ELR (cell line): ENCODE measurements around the gene POLDIP2.
A peak's percentile ranks its signal among the peaks of the same experiment; 100 is the strongest.

Experiments
- DNase-seq: peaks from one replicate; pipeline ENCODE4 v3.0.0-alpha.2; 2015; ENCODE audit warnings: low read depth

The POLDIP2 gene

DNA sequence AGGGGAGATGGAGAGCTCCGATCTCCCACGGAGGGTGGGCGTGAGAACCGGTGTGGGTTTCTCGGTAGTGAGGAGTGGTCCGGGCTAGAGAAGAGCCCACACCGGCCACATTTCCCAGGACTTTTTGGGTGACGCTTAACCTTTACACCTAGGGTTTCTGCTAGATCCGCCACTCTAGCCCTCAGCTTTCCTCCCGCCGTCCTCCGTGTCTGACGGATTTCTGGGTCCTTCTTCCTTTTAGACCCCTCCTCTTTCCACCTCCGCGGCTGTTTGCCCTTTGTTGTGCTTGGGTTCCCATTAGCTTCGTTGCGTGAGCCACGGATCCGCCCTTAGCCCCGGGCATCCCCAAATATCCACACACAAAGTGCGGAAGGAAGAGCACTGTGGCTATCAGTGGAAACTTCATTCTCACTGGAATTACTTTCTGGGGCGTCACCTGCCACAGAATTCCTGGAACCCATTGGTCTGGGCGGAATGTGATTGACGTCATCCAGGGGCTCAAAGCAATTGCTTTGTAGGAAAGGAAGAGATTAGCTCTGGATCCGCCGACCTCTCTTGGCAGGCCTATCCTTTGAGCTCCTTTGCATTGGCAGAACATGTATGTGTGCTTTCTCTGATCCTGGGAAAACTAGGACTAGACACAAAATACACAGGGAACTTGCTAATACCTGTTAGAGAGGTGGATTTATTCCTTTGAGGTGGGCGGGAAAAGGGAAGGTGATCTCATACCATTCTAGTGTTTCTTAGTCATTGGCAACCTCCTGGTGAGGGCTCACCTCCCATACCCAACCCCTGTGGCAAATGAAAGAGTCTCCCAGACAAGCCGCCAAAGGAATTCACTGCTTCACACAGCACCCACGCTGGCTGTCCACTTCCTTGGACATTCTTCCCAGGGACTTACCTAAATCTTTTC, 21.1 kb downstream of the POLDIP2 start:
- DNase-seq: peak; percentile 93

DNA sequence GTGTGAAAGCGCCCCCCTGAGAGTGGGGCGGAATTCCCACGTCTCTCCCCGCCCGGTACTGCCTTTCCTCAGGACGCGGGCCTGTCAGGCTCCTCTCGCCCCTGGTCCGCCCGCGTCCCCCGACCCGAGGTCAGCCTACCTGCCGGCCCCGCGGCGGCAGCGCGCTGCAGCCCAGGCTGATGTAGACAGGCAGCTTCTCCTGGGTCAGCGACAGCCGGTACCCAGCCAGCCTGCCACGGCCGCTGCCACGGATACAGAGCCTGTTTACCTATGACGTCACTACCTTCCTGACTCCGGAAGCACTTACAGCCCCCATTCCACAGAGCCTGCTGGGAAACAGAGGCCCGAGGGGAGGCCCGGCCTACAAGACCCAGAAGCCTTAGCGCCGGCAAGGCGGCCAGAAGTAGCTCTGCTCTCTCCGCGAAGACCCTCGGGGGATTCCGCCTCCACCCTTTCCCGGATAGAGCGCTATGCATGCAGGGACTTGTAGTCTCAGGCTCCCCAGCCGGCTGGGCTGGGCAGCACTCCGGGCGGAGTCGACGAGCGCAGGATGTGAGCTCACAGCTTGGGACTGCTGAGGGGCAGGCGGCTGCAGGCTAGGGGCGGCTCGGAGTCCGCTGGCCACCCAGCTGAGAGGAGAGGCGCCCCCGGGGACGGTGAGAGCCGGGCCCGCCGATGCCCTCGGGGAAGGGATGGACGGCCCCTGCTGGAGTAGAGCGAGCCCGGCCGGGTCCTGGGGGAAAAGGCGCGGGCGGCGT, 21.9 kb downstream of the POLDIP2 start, which contains the start of the genes IFT20 and TNFAIP1:
Gene IFT20, minus strand, starts transcription at position 272 of the 758 bp plus-strand sequence. CDS start 3,487 bp downstream, outside the sequence.
Gene TNFAIP1, plus strand, starts transcription at position 561 of the 758 bp plus-strand sequence. CDS start 3,761 bp downstream, outside the sequence.
- DNase-seq: peak; percentile 100

DNA sequence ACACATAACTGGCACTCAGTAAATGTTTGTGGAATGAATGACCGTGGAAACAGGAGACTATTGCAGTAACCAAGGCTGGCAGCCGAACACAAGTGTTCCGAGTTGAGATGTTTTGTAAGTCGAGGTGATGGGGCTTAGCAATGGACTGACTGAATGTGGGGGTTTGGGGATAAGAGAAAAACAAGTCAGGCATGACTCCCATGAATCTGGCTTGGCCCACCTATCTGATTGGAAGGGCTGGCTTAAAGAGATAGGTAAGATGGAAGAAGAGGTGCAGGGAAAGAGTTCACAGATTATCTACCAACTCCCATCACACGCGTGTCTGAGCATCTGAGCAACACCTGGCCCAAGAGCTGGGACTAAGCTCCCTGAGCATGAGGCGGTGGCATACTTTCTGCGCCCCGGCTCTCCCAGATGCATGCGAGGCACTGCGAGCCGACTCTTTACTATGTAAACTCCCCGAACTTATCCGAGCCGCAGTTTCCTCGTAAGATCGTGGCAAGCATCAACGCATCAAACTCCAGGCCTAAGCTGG, 22.6 kb downstream of the POLDIP2 start:
- peak; percentile 50 for DNase-seq

DNA sequence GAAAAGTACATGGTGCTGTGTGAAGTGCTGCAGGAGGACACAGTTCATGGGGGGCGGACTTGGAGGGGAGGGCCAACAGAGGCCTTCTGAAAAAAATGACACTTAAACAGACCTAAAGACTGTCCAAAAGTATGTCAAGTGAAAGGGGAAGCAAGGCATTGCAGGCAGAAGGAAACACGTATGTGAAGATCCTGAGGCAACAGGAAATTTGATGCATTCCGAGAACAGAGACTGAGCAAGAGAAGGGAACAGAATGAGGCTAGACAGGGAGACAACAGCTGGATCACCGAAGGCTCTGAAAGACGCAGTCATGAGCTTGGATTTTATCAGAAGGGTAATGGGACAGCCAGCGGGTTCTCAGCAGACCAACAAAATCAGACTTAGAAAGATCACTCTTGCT, 23.2 kb downstream of the POLDIP2 start:
- DNase-seq: no peak

DNA sequence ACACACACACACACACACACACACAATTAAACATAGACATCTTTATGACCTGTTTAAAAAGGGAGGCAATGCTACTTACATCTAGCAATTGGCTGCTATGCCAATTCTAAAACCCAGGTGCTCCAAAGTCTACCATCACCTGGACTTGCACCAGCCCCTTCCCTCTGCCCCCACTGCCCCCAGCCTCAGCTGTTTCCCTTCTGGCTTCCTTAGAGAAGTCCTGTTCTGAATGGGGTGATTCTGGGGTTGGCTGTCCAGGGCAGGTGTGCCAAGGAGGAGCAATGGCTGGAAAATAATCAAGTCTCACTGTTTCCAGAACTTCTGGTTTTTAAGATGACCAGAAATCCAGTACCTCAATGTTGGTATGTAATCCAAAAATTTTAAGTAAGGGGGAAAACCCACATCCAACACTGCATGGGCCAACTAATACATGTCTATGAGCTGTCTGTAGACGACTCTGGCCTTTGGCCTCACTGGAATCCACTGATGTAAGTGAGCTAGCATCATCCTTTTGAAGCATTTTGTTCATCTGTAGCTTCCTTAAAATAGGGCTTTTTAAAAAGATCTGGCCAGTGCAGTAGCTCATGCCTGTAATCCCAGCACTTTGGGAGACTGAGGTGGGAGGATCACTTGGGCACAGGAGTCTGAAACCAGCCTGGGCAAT, 24.1 kb downstream of the POLDIP2 start:
- DNase-seq: no peak

DNA sequence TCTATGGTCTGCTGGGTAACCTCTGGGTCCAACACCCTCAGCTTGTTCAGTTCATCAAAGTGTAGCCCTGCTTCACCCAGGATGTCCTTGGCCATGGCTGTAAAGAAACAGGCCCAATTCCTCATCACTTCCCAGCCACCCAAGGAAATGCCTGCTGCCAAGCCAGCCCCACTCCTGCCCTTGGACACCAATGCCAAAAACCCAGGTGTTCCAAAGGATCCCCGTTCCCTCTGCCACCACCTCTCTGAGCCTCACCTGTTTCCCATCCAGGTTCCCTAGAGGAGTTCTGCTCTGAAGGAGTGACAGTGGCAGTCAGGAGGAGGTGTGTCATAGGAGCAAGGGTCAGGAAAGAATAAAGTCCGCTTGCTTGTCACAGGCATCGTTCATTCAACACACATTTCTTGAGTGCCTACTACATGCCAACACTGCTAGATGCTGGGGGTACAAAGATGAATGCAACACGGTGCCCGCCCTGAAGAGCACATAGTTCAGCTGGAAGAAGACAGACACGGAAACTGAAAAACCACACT, 25.4 kb downstream of the POLDIP2 start:
- no peak for DNase-seq

DNA sequence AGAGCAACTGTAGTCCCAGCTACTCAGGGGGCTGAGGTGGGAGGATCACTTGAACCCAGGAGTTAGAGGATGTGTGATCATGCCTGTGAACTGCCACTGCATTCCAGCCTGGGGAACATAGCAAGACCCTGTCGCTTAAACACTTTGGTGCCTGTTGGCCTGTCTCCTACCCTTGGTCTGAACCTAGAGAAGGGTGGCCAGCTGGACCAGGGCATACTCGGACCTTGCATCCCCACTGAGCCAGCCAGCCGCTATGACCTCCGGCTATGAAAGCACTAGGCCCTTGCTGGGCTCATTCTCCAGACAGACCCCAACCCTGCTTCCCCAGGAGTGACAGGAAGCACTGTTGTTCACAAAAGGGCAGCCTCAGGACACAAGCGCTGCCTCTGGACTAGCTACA, 26.7 kb downstream of the POLDIP2 start:
- DNase-seq: no peak

DNA sequence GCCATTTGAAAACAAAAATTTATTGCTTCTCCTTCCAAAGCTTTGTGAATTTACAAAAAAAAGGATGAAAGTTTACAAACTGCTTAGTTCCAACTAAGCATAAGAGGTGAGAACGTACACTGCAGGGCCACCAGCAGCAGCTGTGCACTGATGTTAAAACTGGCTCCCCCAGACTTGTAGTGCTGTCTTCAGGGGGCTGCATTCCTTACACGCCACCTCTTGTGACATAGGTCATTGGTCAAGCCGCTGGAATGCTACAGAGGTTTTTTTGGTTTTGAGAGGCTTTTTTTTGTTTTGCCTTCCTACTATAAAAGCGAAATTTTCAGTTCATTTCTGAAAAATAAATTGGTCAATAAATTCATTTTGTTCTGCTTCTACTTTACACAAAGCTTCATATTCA, 29.0 kb downstream of the POLDIP2 start:
- no peak for DNase-seq

DNA sequence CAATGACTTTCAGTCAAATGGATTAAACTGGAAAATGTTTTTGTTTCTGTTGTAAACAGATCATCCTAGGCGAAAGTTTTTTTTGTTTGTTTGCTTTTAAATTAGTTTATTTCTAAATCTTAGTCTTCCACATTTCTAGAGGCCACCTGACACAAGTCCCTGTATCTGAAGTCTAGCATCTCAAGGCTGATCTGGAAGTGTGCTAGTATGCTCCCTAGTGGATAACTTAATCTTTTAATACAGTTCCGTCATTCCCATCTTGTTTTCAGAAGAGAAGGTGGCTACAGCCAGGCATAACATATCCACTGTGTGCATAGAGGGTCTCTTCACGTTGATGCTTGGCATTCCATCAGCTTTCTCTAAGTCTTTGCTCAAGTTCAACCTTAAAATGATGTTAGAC, 29.6 kb downstream of the POLDIP2 start:
- peak; percentile 38 for DNase-seq

DNA sequence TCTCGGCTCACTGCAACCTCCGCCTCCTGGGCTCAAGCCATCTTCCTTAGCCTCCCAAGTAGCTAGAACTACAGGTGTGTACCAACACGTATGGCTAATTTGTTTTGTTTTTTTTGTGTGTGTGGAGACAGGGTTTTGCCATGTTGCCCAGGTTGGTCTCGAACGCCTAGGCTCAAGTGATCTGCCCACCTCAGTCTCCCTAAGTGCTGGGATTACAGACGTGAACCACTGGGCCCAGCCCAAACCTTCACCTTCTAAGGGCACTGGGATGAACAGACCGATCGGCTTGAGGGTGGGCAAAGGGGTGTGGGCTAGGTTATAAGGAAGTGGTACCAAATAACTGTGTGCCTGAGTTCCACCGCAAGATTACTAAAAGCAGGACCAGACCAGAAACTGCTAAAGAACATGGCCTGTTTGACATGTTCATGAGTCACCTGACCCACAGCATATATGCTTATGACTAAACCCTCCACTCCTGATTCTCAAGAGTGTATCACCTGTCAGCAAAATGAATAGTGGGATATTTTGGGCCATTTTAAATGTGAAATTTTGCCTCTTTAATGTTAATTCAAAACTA, 30.2 kb downstream of the POLDIP2 start:
- DNase-seq: peak; percentile 59

DNA sequence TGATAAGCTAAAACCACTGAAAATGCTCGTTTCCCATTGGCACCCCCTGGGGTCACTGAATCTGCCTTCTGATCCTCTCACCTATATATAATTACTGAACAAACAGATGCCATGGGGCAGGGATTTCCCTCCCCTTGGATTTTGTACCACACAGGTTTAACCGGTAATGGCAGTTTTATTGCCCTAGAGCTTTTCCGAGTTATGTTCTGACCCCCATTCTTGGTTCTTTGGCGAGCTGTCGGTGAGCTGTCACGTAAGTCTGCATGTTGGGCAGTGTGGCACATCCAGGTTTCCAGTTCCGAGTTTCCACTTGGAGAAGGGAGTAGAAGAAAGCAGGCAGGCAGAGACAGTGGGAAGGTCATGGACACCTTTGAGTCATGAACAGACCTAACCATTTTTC, 31.2 kb downstream of the POLDIP2 start:
- no peak for DNase-seq

DNA sequence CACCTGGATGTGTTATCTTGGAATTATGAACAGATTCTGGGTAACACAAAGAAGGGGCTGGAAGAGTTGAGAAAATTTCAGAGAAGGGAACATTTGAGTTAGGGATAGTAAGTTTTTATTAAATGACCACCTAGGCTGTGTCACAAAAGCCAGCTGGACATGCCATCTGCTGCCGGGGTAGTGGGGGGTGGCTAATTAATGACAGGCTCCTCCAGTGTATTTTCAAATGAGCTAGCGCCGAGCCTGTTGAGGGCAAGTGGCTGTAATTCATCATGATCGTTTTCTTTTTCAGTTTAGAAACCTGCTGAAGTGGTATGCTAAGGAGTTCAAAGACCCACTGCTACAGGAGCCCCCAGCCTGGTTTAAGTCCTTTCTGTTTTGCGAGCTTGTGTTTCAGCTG, 32.1 kb downstream of the POLDIP2 start:
- no peak for DNase-seq

DNA sequence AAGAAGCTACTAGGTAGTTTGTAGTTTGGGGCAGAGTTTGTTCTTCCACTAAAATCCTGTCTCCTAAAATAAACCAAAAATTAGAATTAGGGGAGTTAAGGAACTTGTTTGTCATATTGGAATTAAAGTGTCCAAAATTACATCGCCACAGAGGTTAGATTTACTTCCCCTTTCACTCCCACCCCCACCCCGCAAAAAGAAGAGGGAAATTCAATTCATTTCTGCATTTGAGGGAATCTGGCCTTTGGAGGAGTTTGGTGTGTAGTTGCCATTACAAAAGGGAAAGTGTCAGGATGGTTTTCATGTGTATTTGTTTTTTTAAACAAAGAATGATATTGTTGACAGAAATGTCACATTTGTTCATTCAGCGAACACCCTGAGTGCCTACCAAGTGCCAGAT, 32.5 kb downstream of the POLDIP2 start:
- DNase-seq: no peak

DNA sequence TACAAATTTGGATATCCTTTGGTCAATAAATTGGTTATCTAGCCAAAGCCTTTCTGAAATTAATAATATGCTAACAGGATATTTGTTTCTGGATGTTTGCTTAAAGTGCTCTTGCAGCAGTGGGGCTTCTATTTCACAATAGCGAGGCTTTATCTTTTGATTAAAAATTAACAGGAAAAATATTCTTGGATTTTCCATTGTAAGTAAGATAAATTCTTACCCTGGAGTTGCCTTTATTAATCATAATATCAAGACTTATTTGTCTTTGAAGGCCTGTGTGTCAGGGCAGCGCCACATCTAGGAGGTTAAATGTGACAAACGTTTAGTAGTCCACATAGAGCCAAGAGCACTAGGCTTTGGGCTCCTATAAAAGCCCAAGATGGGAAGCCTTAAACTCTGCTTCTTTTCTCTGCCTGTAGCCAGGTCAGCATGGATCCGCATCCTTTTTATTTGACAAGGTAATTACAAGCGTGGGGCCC, 33.0 kb downstream of the POLDIP2 start:
- DNase-seq: no peak

DNA sequence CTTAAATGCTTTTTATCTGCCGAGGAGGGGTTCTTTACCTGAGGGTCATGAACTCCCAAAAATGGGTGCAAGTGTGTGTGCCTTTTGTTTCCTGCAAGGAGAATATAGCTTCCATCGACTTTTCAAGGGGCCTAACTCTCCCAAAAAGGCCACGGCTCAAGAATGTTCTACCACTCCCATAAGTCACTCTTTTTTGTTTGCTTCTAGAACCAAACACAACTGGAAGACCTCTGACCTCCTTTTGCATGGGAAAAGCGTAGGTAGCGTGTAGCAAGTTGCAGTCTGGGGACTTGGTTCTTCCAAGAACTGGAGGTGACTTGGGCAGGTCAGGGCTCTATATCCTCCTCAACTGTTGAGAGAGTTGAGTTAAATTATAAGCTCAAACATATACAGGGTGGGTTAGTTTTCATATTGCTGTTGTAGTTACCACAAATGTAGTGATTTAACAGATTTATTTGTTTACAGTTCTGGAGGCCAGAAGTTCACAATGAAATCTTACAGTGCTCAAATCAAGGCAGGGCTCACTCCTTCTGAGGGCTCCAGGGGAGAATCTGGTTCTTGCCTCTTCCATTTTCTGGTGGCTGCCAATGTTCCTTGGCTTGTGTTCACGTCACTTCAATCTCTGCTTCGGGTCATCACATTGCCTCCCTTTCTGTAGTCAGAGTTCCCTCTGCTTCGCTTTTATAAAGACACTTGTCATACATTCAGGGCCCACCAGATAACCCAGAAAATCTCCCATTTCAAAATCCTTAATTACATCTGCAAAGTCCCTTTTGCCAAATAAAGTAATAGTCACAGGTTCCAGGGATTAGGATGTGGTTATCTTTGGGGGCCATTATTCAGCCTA, 36.9 kb downstream of the POLDIP2 start:
- no peak for DNase-seq

DNA sequence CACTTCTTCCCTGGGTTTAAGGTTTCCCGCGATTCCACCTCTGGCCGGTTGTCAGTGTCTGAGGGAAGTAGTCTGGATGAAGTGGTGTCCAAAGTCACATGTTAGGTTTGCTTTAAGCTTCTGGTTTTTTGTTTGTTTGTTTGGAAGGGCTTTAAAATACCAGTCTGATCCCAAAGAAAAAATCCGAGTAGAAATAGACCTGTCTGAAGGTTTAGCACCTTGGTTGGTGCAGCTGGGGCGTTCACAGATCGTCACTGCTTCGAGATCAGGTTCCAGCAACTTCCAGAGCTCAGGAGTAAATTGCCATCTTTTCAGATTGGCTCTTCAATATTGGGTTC, 37.8 kb downstream of the POLDIP2 start:
- DNase-seq: no peak

DNA sequence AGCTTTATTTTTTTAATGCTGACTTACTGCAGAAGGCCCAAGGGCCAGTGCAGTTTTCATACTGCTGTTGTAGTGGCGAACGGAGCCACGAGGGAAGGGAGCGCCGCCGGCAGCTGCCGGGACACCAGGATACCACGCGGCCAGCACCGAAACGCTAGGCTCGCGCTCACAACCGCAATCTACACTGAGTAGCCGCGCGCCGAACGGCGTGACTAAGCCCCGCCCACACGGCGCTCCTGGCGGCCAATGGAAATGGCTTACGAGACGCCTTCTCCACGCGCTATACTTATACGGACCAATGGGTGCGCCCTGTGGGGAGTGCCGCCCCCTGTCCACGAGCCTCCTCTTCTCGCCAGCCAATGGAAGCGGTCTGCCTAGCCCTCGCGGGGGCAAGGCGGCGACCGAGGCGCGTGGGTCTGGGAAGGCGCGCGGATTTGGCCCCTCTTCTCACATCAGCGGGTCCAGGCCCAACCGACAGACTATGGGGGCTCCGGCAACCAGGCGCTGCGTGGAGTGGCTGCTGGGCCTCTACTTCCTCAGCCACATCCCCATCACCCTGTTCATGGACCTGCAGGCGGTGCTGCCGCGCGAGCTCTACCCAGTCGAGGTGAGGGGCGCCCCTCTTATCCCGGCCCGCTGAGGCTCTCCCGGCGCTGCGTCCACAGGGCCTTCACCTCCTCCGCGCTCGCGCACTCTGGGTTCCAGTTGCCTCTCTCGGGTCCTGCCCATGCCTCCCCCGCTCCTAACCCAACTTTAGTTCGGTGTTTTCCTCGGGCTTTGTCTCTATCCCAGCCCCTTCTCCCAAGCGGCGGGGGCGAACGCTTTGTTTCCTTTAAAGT, 38.3 kb downstream of the POLDIP2 start, which contains the start of gene TMEM97:
Gene TMEM97, plus strand, starts transcription at position 442 of the 839 bp plus-strand sequence. Its CDS starts 40 bp downstream, at position 482.
- peak; percentile 98 for DNase-seq

DNA sequence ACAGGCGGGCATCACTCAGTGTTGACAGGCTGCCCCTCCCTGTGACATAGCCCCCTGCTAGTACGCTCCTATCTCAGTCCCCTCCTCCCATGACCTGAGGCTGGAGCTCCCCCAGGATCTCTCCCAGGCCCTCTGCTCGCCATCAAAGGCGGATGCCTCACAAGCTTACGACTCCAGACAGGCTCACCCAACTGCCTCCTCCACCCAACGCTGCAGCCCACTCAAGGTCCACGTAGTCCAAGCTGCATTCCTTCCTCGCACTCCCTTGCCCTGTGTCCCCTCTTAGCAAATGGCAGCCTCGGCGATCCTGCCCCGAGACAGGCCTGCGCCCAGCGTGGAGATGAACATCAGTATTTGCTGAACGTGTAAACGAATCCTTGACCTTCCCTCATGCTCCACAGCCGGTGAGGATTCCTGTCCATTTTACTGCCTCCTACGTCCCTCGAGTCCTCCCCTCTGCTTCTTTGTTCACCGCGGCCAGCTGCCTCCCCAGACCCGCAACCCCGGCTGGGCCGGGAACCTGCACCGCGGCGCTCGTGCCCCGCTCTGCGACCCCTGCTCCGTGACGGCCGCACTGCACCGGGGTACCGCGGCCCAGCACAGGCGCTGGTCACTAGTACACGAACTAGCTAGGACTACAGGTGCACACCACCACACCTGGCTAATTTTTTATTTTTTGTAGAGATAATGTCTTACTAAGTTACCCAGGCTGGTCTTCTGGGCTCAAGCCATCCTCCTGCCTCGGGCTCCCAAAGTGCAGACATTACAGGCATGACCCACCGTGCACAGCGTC, 39.2 kb downstream of the POLDIP2 start:
- no peak for DNase-seq
